Ovary (tissue), 3 donors: ENCODE measurements around the gene TIMELESS.

Experiments used
- CTCF ChIP-seq, 3 donors: fragments of 450-650 bp in 2 of 3; fragments of 200-600 bp in 1 of 3; IDR thresholded peaks; one replicate each; pipeline versions ENCODE4 v1.5.1 to v1.8.0; 2016 to 2022; ENCODE audit warnings: antibody characterized with exemption in 3 of 3, mild to moderate bottlenecking in 1 of 3
- POLR2A ChIP-seq: fragments of 450-650 bp; IDR thresholded peaks from one replicate; pipeline ENCODE4 v1.6.1; 2017; ENCODE audit warnings: antibody characterized with exemption, mild to moderate bottlenecking, moderate library complexity
- donor health status: DM: no; HTN: no; CAD: no.

- no peak for TF ChIP-seq CTCF (IDR thresholded peaks at IDR 0.05)
- no peak for TF ChIP-seq POLR2A
Observed at GRCh38 chr12:56377310-56377988, 71.8 kb downstream of the TIMELESS start.
